ENCODE data around the gene FBXW9.
A peak's percentile ranks its signal among the peaks of the same experiment; 100 is the strongest.
"Not testable (repeated sequence)": the region's sequence is repeated elsewhere in the genome, so short reads cannot be mapped to it uniquely, and the experiment has no call there.

FBXW9 gene

GRCh38 chr19:12678039-12678438, 18.4 kb downstream of the FBXW9 start:
- not testable (repeated sequence) for DNase-seq

GRCh38 chr19:12676928-12677327, 19.5 kb downstream of the FBXW9 start:
- no peak for DNase-seq

- DNase-seq = peak in 1 of 2 experiments; percentile 30
Measured at GRCh38 chr19:12676384-12676792, 20.0 kb downstream of the FBXW9 start.

- no peak for DNase-seq
Measured at GRCh38 chr19:12675940-12676339, 20.5 kb downstream of the FBXW9 start.

- DNase-seq = no peak
Measured at GRCh38 chr19:12675399-12675798, 21.0 kb downstream of the FBXW9 start.

- DNase-seq = no peak
Measured at GRCh38 chr19:12672744-12673143, 23.7 kb downstream of the FBXW9 start.

GRCh38 chr19:12670159-12670928, 26.1 kb downstream of the FBXW9 start:
- no peak for DNase-seq

- DNase-seq = peak in 1 of 2 experiments; percentile 48
Measured at GRCh38 chr19:12669270-12670158, 26.9 kb downstream of the FBXW9 start.

GRCh38 chr19:12668932-12669269, 27.5 kb downstream of the FBXW9 start:
- no peak for DNase-seq

GRCh38 chr19:12668346-12668745, 28.1 kb downstream of the FBXW9 start:
- DNase-seq = no peak

GRCh38 chr19:12667731-12668302, 28.6 kb downstream of the FBXW9 start:
- DNase-seq = no peak

GRCh38 chr19:12666265-12667048, 30.0 kb downstream of the FBXW9 start, which contains the start of the genes MAN2B1 and WDR83:
Gene MAN2B1, minus strand, starts transcription at chr19:12666742. Its CDS starts 41 bp downstream, at chr19:12666701.
Gene WDR83, plus strand, starts transcription at chr19:12666807. Its CDS starts 2,984 bp downstream, at chr19:12669791.
- DNase-seq = peak in 1 of 2 experiments; percentile 10

GRCh38 chr19:12665671-12666264, 30.7 kb downstream of the FBXW9 start:
- no peak for DNase-seq

GRCh38 chr19:12665281-12665573, 31.2 kb downstream of the FBXW9 start:
- DNase-seq = no peak

GRCh38 chr19:12664406-12665280, 31.8 kb downstream of the FBXW9 start:
- DNase-seq = no peak

- DNase-seq = no peak
Measured at GRCh38 chr19:12660980-12661379, 35.5 kb downstream of the FBXW9 start.

- no peak for DNase-seq
Measured at GRCh38 chr19:12657966-12658365, 38.5 kb downstream of the FBXW9 start.

- DNase-seq = no peak
Measured at GRCh38 chr19:12656899-12657571, 39.4 kb downstream of the FBXW9 start.

- no peak for DNase-seq
Measured at GRCh38 chr19:12655546-12655945, 40.9 kb downstream of the FBXW9 start.

GRCh38 chr19:12652219-12652618, 44.2 kb downstream of the FBXW9 start:
- no peak for DNase-seq

- DNase-seq = no peak
Measured at GRCh38 chr19:12649941-12650340, 46.5 kb downstream of the FBXW9 start.
